H9 (cell line): ENCODE measurements around the gene LRRC3. TPM values are rescaled to one million over a fixed set of nuclear protein-coding genes. Genes with fewer than 3 reads are reported as not detected.

Experiments
- DNase-seq: peaks from one replicate; pipeline ENCODE4 v3.0.0-alpha.2; 2017
- H2AFZ ChIP-seq: one replicate; pipeline ENCODE4 v1.6.1; 2013; ENCODE audit warnings: mild to moderate bottlenecking, low read length, control low read depth, moderate library complexity
- H2AK5ac ChIP-seq: 2 replicates; pipeline ENCODE4 v1.6.1; 2013; ENCODE audit warnings: low read length, control low read depth, mixed read lengths; ENCODE audit not compliant: insufficient read length
- H2BK120ac ChIP-seq: one replicate; pipeline ENCODE4 v1.6.1; 2013; ENCODE audit warnings: low read depth, mild to moderate bottlenecking, low read length, control low read depth, inconsistent platforms; ENCODE audit not compliant: poor library complexity, severe bottlenecking
- H2BK12ac ChIP-seq: 2 replicates; pipeline ENCODE4 v1.6.1; 2013; ENCODE audit warnings: low read length, control low read depth, mixed read lengths, low read depth; ENCODE audit not compliant: insufficient read length
- H2BK15ac ChIP-seq: 2 replicates; pipeline ENCODE4 v1.6.1; 2013; ENCODE audit warnings: low read depth, low read length, control low read depth
- H2BK20ac ChIP-seq: one replicate; pipeline ENCODE4 v1.6.1; 2013; ENCODE audit warnings: low read depth, mild to moderate bottlenecking, low read length, control low read depth, inconsistent platforms; ENCODE audit not compliant: poor library complexity, severe bottlenecking
- H2BK5ac ChIP-seq: 2 replicates; pipeline ENCODE4 v1.6.1; 2013; ENCODE audit warnings: low read length, control low read depth, mixed read lengths; ENCODE audit not compliant: insufficient read length
- H3K14ac ChIP-seq: 2 replicates; pipeline ENCODE4 v1.6.1; 2013; ENCODE audit warnings: low read length, control low read depth; ENCODE audit not compliant: insufficient read depth
- H3K18ac ChIP-seq: 2 replicates; pipeline ENCODE4 v1.6.1; 2013; ENCODE audit warnings: low read depth, mild to moderate bottlenecking, mixed read lengths, low read length, control low read depth; ENCODE audit not compliant: insufficient read length
- H3K23ac ChIP-seq: 2 replicates; pipeline ENCODE4 v1.6.1; 2013; ENCODE audit warnings: low read length, control low read depth, mixed read lengths, low read depth; ENCODE audit not compliant: insufficient read length
- H3K23me2 ChIP-seq: 2 replicates; pipeline ENCODE4 v1.6.1; 2013; ENCODE audit warnings: low read depth, mild to moderate bottlenecking, mixed read lengths, low read length, control low read depth; ENCODE audit not compliant: insufficient read length, poor library complexity, severe bottlenecking
- H3K27ac ChIP-seq: 2 replicates; pipeline ENCODE4 v1.5.1; 2013; ENCODE audit warnings: low read length, control low read depth, mixed read lengths, low read depth; ENCODE audit not compliant: insufficient read length
- H3K27me3 ChIP-seq: 2 replicates; pipeline ENCODE4 v1.6.1; 2013; ENCODE audit warnings: low read length, control low read depth, inconsistent platforms; ENCODE audit not compliant: insufficient read depth
- H3K4ac ChIP-seq: 2 replicates; pipeline ENCODE4 v1.6.1; 2013; ENCODE audit warnings: low read depth, mild to moderate bottlenecking, control low read depth, inconsistent platforms, low read length, moderate library complexity
- H3K4me1 ChIP-seq: 2 replicates; pipeline ENCODE4 v1.6.1; 2013; ENCODE audit warnings: low read length, control low read depth, inconsistent platforms; ENCODE audit not compliant: insufficient read depth
- H3K4me2 ChIP-seq: 2 replicates; pipeline ENCODE4 v1.6.1; 2013; ENCODE audit warnings: low read length, control low read depth, mixed read lengths; ENCODE audit not compliant: insufficient read length, insufficient read depth
- H3K56ac ChIP-seq: 2 replicates; pipeline ENCODE4 v1.6.1; 2013; ENCODE audit warnings: low read depth, mild to moderate bottlenecking, mixed read lengths, low read length, control low read depth; ENCODE audit not compliant: insufficient read length
- H3K79me1 ChIP-seq: 2 replicates; pipeline ENCODE4 v1.6.1; 2013; ENCODE audit warnings: low read depth, mild to moderate bottlenecking, moderate library complexity, low read length, control low read depth, inconsistent platforms; ENCODE audit not compliant: insufficient read depth, poor library complexity, severe bottlenecking
- H3K79me2 ChIP-seq: 2 replicates; pipeline ENCODE4 v1.6.1; 2013; ENCODE audit warnings: low read length, control low read depth, inconsistent platforms; ENCODE audit not compliant: insufficient read depth
- H3K9ac ChIP-seq: 2 replicates; pipeline ENCODE4 v1.6.1; 2013; ENCODE audit warnings: low read length, control low read depth, mixed read lengths; ENCODE audit not compliant: insufficient read length; ENCODE audit errors: extremely low read depth
- H3K9me3 ChIP-seq: one replicate; pipeline ENCODE4 v1.6.1; 2013; ENCODE audit warnings: low read depth, low read length, inconsistent platforms; ENCODE audit not compliant: control insufficient read depth
- H3T11ph ChIP-seq: one replicate; pipeline ENCODE4 v1.6.1; 2013; ENCODE audit warnings: mild to moderate bottlenecking, low read length, control low read depth, inconsistent platforms
- H4K20me1 ChIP-seq: one replicate; pipeline ENCODE4 v1.6.1; 2013; ENCODE audit not compliant: control insufficient read depth, insufficient read length, insufficient read depth
- H4K5ac ChIP-seq: 2 replicates; pipeline ENCODE4 v1.6.1; 2013; ENCODE audit warnings: low read depth, mild to moderate bottlenecking, mixed read lengths, low read length, control low read depth; ENCODE audit not compliant: insufficient read length
- H4K8ac ChIP-seq: replicated peaks from 2 replicates; pipeline ENCODE4 v1.6.1; 2013; ENCODE audit warnings: low read length, control low read depth, mixed read lengths, low read depth; ENCODE audit not compliant: insufficient read length
- H4K91ac ChIP-seq: 2 replicates; pipeline ENCODE4 v1.6.1; 2013; ENCODE audit warnings: low read depth, mild to moderate bottlenecking, moderate library complexity, mixed read lengths, low read length, control low read depth; ENCODE audit not compliant: insufficient read length
- H3K27ac Mint-ChIP-seq, 3 experiments: 2 replicates in 2 of 3; 3 replicates in 1 of 3; pipeline ENCODE4 v1.8.0; 2020 to 2021; ENCODE audit warnings: mixed read lengths in 3 of 3, mild to moderate bottlenecking in 1 of 3, moderate library complexity in 1 of 3
- H3K27me3 Mint-ChIP-seq: 2 replicates; pipeline ENCODE4 v1.8.0; 2021; ENCODE audit warnings: low read depth, mild to moderate bottlenecking, moderate library complexity, mixed read lengths
- H3K36me3 Mint-ChIP-seq, 3 experiments: 2 replicates in 2 of 3; 3 replicates in 1 of 3; pipeline ENCODE4 v1.8.0; 2020 to 2021; ENCODE audit warnings: low read depth in 3 of 3, mixed read lengths in 3 of 3; ENCODE audit not compliant: insufficient read depth in 1 of 3
- H3K4me1 Mint-ChIP-seq, 2 experiments: 2 replicates each; pipeline ENCODE4 v1.8.0; 2020; ENCODE audit warnings: mixed read lengths in 2 of 2
- H3K4me3 Mint-ChIP-seq, 2 experiments: 2 replicates in 1 of 2; 3 replicates in 1 of 2; pipeline ENCODE4 v1.8.0; 2020 to 2021; ENCODE audit warnings: mild to moderate bottlenecking in 2 of 2, mixed read lengths in 2 of 2, moderate library complexity in 1 of 2
- H3K9me3 Mint-ChIP-seq, 2 experiments: 2 replicates in 1 of 2; 3 replicates in 1 of 2; pipeline ENCODE4 v1.8.0; 2020; ENCODE audit warnings: mild to moderate bottlenecking in 2 of 2, mixed read lengths in 2 of 2, moderate library complexity in 1 of 2
- CTCF ChIP-seq: fragments of 200-600 bp; sonication (generic); conservative IDR thresholded peaks from 3 replicates; pipeline ENCODE4 v1.8.0; 2021; ENCODE audit warnings: antibody characterized with exemption, mild to moderate bottlenecking
- WGBS: extraction: QIAGEN DNeasy Blood & Tissue Kit; methylation state at CpG from one replicate; pipeline ENCODE4 v1.1.7; 2013; ENCODE audit warnings: missing lambda C conversion rate, low lambda C conversion rate, mixed read lengths; ENCODE audit not compliant: insufficient read length; ENCODE audit errors: extremely low coverage; 5-methylcytosine and 5-hydroxymethylcytosine counted together
- total RNA-seq: library from RNA; stranded (reverse); gene quantifications from 2 replicates; pipeline ENCODE4 v1.2.1, GENCODE V29; 2021

Gene LRRC3
- total RNA-seq, 1 experiment from 2014 or later: 3.1 TPM

- no CpG with 5 or more reads among the region's 8 CpGs for WGBS
- Histone ChIP-seq H3K27me3 (no peaks in the 10 kb centered on the region), H4K91ac (no peak overlapping the region), H2AFZ (no peak overlapping the region), H3K4me1 (no peaks in the 10 kb centered on the region), H2BK15ac (no peak overlapping the region), H3K4me2 (no peak overlapping the region), H3K27ac (no peak overlapping the region), H3K14ac (no peak overlapping the region), H4K5ac (no peak overlapping the region), H3K23ac (no peak overlapping the region), H4K20me1 (no peaks in the 10 kb centered on the region), H3K18ac (no peak overlapping the region), H3K79me2 (no peaks in the 10 kb centered on the region), H2BK20ac (no peak overlapping the region), H3K56ac (no peak overlapping the region), H2BK5ac (no peak overlapping the region), H2BK12ac (no peak overlapping the region), H3K9ac (no peak overlapping the region), H3T11ph (no peak overlapping the region), H2AK5ac (no peak overlapping the region), H3K79me1 (no peaks in the 10 kb centered on the region), H3K23me2 (no peaks in the 10 kb centered on the region), H3K9me3 (no peaks in the 10 kb centered on the region), H3K4ac (no peak overlapping the region), H2BK120ac (no peak overlapping the region), H4K8ac (no peak overlapping the region)
- Mint-ChIP-seq H3K36me3 (peaks cover 4 to 6% (median 5%) of the 10 kb centered on the region in 3 experiments; a peak in 6 of 7 replicates), H3K27ac (no peak overlapping the region), H3K4me1 (no peaks in the 10 kb centered on the region), H3K9me3 (peaks cover 21 to 38% of the 10 kb centered on the region in 2 experiments), H3K27me3 (peaks cover 7% of the 10 kb centered on the region), H3K4me3 (peak overlapping the region in 1 of 2 experiments; percentile 53; a peak in 1 of 5 replicates)
- no peak for TF ChIP-seq CTCF
- DNase-seq: no peak
These were observed 48.4 kb upstream of the LRRC3 start for GRCh38 chr21:44406953-44407352.
